Stimulated activated CD4-positive, alpha-beta T cell treated with anti-CD3 and anti-CD28 coated beads, Interleukin-1b, Interleukin-23, amount 100 ng/mL, for 48 hours (primary cell): ENCODE results near the gene FASTKD3.
A peak's percentile ranks its signal among the peaks of the same experiment; 100 is the strongest.

Experiments used
- DNase-seq: peaks from one replicate; pipeline ENCODE4 v3.0.0-alpha.2; 2020

The FASTKD3 gene

GRCh38 chr5:7846327-7846726, 22.5 kb downstream of the FASTKD3 start:
- DNase-seq = no peak

- no peak for DNase-seq
These were observed 23.3 kb downstream of the FASTKD3 start for GRCh38 chr5:7845557-7845956.

- DNase-seq = no peak
These were observed 23.9 kb downstream of the FASTKD3 start for GRCh38 chr5:7844901-7845300.

GRCh38 chr5:7842531-7842930, 26.3 kb downstream of the FASTKD3 start:
- DNase-seq = no peak

GRCh38 chr5:7837403-7837802, 31.4 kb downstream of the FASTKD3 start:
- DNase-seq = no peak

GRCh38 chr5:7834982-7835381, 33.8 kb downstream of the FASTKD3 start:
- DNase-seq = no peak

GRCh38 chr5:7828269-7828668, 40.6 kb downstream of the FASTKD3 start:
- no peak for DNase-seq

GRCh38 chr5:7827610-7828009, 41.2 kb downstream of the FASTKD3 start:
- DNase-seq = no peak

- DNase-seq = no peak
These were observed 43.2 kb downstream of the FASTKD3 start for GRCh38 chr5:7825630-7826029.

GRCh38 chr5:7824995-7825394, 43.8 kb downstream of the FASTKD3 start:
- DNase-seq = no peak

GRCh38 chr5:7823594-7823993, 45.2 kb downstream of the FASTKD3 start:
- no peak for DNase-seq

- DNase-seq = no peak
These were observed 46.4 kb downstream of the FASTKD3 start for GRCh38 chr5:7822449-7822848.

GRCh38 chr5:7816535-7816901, 52.3 kb downstream of the FASTKD3 start:
- DNase-seq = no peak

- DNase-seq = peak; percentile 60
These were observed 52.8 kb downstream of the FASTKD3 start for GRCh38 chr5:7815892-7816534.

- no peak for DNase-seq
These were observed 54.0 kb downstream of the FASTKD3 start for GRCh38 chr5:7814816-7815215.

GRCh38 chr5:7813576-7813975, 55.3 kb downstream of the FASTKD3 start:
- DNase-seq = no peak

- DNase-seq = no peak
These were observed 55.8 kb downstream of the FASTKD3 start for GRCh38 chr5:7813007-7813406.

GRCh38 chr5:7811715-7812114, 57.1 kb downstream of the FASTKD3 start:
- DNase-seq = no peak
